IMR-90 (cell line): ENCODE measurements around the gene FADS1. TPM values are rescaled to one million over a fixed set of nuclear protein-coding genes. Genes with fewer than 3 reads are reported as not detected.

ENCODE experiments used
- ATAC-seq: fragments of 200-7000 bp; cut with Tn5 transposase; 2 replicates; pipeline ENCODE4 v1.9.1; 2020; ENCODE audit warnings: low read depth, mild to moderate bottlenecking, moderate library complexity
- BruUV-seq: library from RNA; stranded (reverse); fragments of 400-500 nt; replicated peaks from 2 replicates; lab custom pipeline; 2021; lab: Mats Ljungman, UMichigan
- CTCF ChIA-PET: fragments of 300-600 bp; formaldehyde crosslinking; extraction: SDS; loops from one replicate; lab custom pipeline; 2021; ENCODE audit warnings: antibody characterized with exemption; lab: Yijun Ruan, JAX
- POLR2A ChIA-PET: fragments of 300-600 bp; sonication (Branson Sonifier 250); formaldehyde crosslinking; loops from one replicate; lab custom pipeline; 2022; ENCODE audit warnings: antibody characterized with exemption; ENCODE audit not compliant: unreplicated experiment; lab: Charles Lee
- DNase-seq: peaks from one replicate; pipeline ENCODE4 v3.0.0; 2013
- H2AFZ ChIP-seq: replicated peaks from 2 replicates; pipeline ENCODE3; 2013; ENCODE audit warnings: low read length, mild to moderate bottlenecking; ENCODE audit not compliant: poor library complexity
- H2AK5ac ChIP-seq: 2 replicates; pipeline ENCODE4 v1.6.1; 2013; ENCODE audit warnings: low read depth, low read length, inconsistent platforms
- H2AK9ac ChIP-seq: replicated peaks from 2 replicates; pipeline ENCODE3; 2013; ENCODE audit warnings: mild to moderate bottlenecking, low read depth, low read length, moderate library complexity; ENCODE audit not compliant: poor library complexity
- H2BK120ac ChIP-seq: 2 replicates; pipeline ENCODE4 v1.6.1; 2013; ENCODE audit warnings: low read depth, low read length, inconsistent platforms
- H2BK15ac ChIP-seq: 3 replicates; pipeline ENCODE4 v1.6.1; 2013; ENCODE audit warnings: low read depth, low read length, inconsistent platforms
- H2BK20ac ChIP-seq: 2 replicates; pipeline ENCODE4 v1.6.1; 2013; ENCODE audit warnings: low read depth, mild to moderate bottlenecking, inconsistent platforms, low read length, moderate library complexity
- H2BK5ac ChIP-seq: 2 replicates; pipeline ENCODE4 v1.6.1; 2013; ENCODE audit warnings: mild to moderate bottlenecking, low read depth, low read length, inconsistent platforms; ENCODE audit not compliant: poor library complexity, severe bottlenecking
- H3K14ac ChIP-seq: replicated peaks from 2 replicates; pipeline ENCODE4 v1.6.1; 2013; ENCODE audit warnings: low read depth, low read length, inconsistent platforms
- H3K18ac ChIP-seq: 2 replicates; pipeline ENCODE4 v1.6.1; 2013; ENCODE audit warnings: low read depth, low read length, control low read depth
- H3K23ac ChIP-seq: 2 replicates; pipeline ENCODE4 v1.6.1; 2013; ENCODE audit warnings: low read depth, low read length, inconsistent platforms
- H3K27ac ChIP-seq: 2 replicates; pipeline ENCODE4 v1.5.1; 2013; ENCODE audit warnings: mild to moderate bottlenecking, control low read depth, low read length; ENCODE audit not compliant: insufficient read depth
- H3K27me3 ChIP-seq: 2 replicates; pipeline ENCODE4 v1.6.1; 2013; ENCODE audit warnings: low read length; ENCODE audit not compliant: control insufficient read depth, insufficient read depth
- H3K36me3 ChIP-seq: 2 replicates; pipeline ENCODE4 v1.6.1; 2013; ENCODE audit warnings: low read length, mixed read lengths; ENCODE audit not compliant: control insufficient read depth, insufficient read depth
- H3K4ac ChIP-seq: 2 replicates; pipeline ENCODE4 v1.6.1; 2013; ENCODE audit warnings: low read depth, low read length, inconsistent platforms
- H3K4me1 ChIP-seq: 2 replicates; pipeline ENCODE4 v1.6.1; 2013; ENCODE audit warnings: low read length, mixed read lengths; ENCODE audit not compliant: control insufficient read depth, insufficient read depth
- H3K4me2 ChIP-seq: 2 replicates; pipeline ENCODE4 v1.6.1; 2013; ENCODE audit warnings: low read depth, mild to moderate bottlenecking, control low read depth, low read length, moderate library complexity
- H3K4me3 ChIP-seq: 2 replicates; pipeline ENCODE4 v1.5.1; 2013; ENCODE audit warnings: low read depth, mild to moderate bottlenecking, control low read depth, low read length, moderate library complexity; ENCODE audit not compliant: insufficient read depth
- H3K56ac ChIP-seq: 2 replicates; pipeline ENCODE4 v1.6.1; 2013; ENCODE audit warnings: low read length, inconsistent platforms; ENCODE audit not compliant: insufficient read depth; ENCODE audit errors: extremely low read depth
- H3K79me1 ChIP-seq, 2 experiments: 2 replicates each; pipeline ENCODE4 v1.6.1; 2013; ENCODE audit warnings: low read length in 2 of 2, inconsistent platforms in 1 of 2, low read depth in 1 of 2
- H3K9ac ChIP-seq: 2 replicates; pipeline ENCODE4 v1.6.1; 2013; ENCODE audit warnings: low read depth, low read length, control low read depth
- H3K9me1 ChIP-seq: 2 replicates; pipeline ENCODE4 v1.6.1; 2013; ENCODE audit warnings: low read length, inconsistent platforms; ENCODE audit not compliant: insufficient read depth
- H3K9me3 ChIP-seq: 2 replicates; pipeline ENCODE4 v1.6.1; 2013; ENCODE audit warnings: low read length; ENCODE audit not compliant: control insufficient read depth, insufficient read depth
- H4K20me1 ChIP-seq: 2 replicates; pipeline ENCODE4 v1.6.1; 2013; ENCODE audit warnings: low read length, inconsistent platforms; ENCODE audit not compliant: insufficient read depth
- H4K5ac ChIP-seq: 2 replicates; pipeline ENCODE4 v1.6.1; 2013; ENCODE audit warnings: mild to moderate bottlenecking, low read depth, low read length, control low read depth
- H4K8ac ChIP-seq, 2 experiments: 2 replicates each; pipeline ENCODE4 v1.6.1; 2013; ENCODE audit warnings: low read depth in 2 of 2, low read length in 2 of 2, control low read depth in 1 of 2, inconsistent platforms in 1 of 2
- H4K91ac ChIP-seq: 2 replicates; pipeline ENCODE4 v1.6.1; 2013; ENCODE audit warnings: low read depth, low read length, inconsistent platforms; ENCODE audit not compliant: insufficient read depth
- BHLHE40 ChIP-seq: fragments of 150-350 bp; IDR thresholded peaks from 2 replicates; pipeline ENCODE4 v1.6.1; 2016; ENCODE audit warnings: mild to moderate bottlenecking, low read depth, low read length
- CEBPB ChIP-seq: IDR thresholded peaks from 2 replicates; pipeline ENCODE4 v1.6.1; 2012; ENCODE audit warnings: low read depth, low read length, improper control_type of control experiment
- CHD1 ChIP-seq: IDR thresholded peaks from 2 replicates; pipeline ENCODE4 v1.6.1; 2012; ENCODE audit warnings: low read depth, low read length, improper control_type of control experiment
- CTCF ChIP-seq: conservative IDR thresholded peaks from 2 replicates; pipeline ENCODE4 v1.5.1; 2012; ENCODE audit warnings: mild to moderate bottlenecking, low read depth, low read length, improper control_type of control experiment
- FOS ChIP-seq: fragments of 150-350 bp; IDR thresholded peaks from 2 replicates; pipeline ENCODE4 v1.6.1; 2016; ENCODE audit warnings: low read depth, low read length
- MAFK ChIP-seq: IDR thresholded peaks from 2 replicates; pipeline ENCODE4 v1.6.1; 2012; ENCODE audit warnings: low read depth, low read length, improper control_type of control experiment
- MAZ ChIP-seq: IDR thresholded peaks from 2 replicates; pipeline ENCODE4 v1.6.1; 2012; ENCODE audit warnings: low read depth, mild to moderate bottlenecking, low read length, improper control_type of control experiment, moderate library complexity, borderline replicate concordance
- MXI1 ChIP-seq: IDR thresholded peaks from 2 replicates; pipeline ENCODE4 v1.6.1; 2012; ENCODE audit warnings: low read depth, mild to moderate bottlenecking, low read length, moderate library complexity, borderline replicate concordance
- NFE2L2 ChIP-seq: fragments of 150-350 bp; IDR thresholded peaks from 2 replicates; pipeline ENCODE4 v1.6.1; 2016; ENCODE audit warnings: low read depth, mild to moderate bottlenecking, low read length
- POLR2A ChIP-seq: IDR thresholded peaks from 2 replicates; pipeline ENCODE4 v1.6.1; 2012; ENCODE audit warnings: mild to moderate bottlenecking, low read depth, low read length
- RAD21 ChIP-seq: IDR thresholded peaks from 2 replicates; pipeline ENCODE4 v1.6.1; 2012; ENCODE audit warnings: low read length, improper control_type of control experiment
- RCOR1 ChIP-seq: IDR thresholded peaks from 2 replicates; pipeline ENCODE4 v1.6.1; 2012; ENCODE audit warnings: mild to moderate bottlenecking, low read length, improper control_type of control experiment; ENCODE audit not compliant: insufficient replicate concordance
- RFX5 ChIP-seq: IDR thresholded peaks from 2 replicates; pipeline ENCODE4 v1.8.0; 2012; ENCODE audit warnings: low read depth, mild to moderate bottlenecking, low read length, moderate library complexity
- SMC3 ChIP-seq: fragments of 150-350 bp; IDR thresholded peaks from 2 replicates; pipeline ENCODE4 v1.6.1; 2016; ENCODE audit warnings: low read depth, mild to moderate bottlenecking, antibody characterized with exemption, low read length, moderate library complexity
- USF2 ChIP-seq: fragments of 150-350 bp; IDR thresholded peaks from 2 replicates; pipeline ENCODE4 v1.6.1; 2017; ENCODE audit warnings: mild to moderate bottlenecking, antibody characterized with exemption, low read length, low read depth
- WGBS, 2 experiments: methylation state at CpG; one replicate each; pipeline versions ENCODE4 v1.1.5 to v1.1.7; 2013; ENCODE audit warnings: missing lambda C conversion rate in 2 of 2; ENCODE audit not compliant: insufficient read length in 1 of 2; ENCODE audit errors: extremely low coverage in 2 of 2; 5-methylcytosine and 5-hydroxymethylcytosine counted together
- dilution Hi-C: fragments of 300-500 bp; cut with HindIII; formaldehyde crosslinking; loops from one replicate; pipeline ENCODE4 v1.14.3; 2018; ENCODE audit warnings: low sequenced_read_pairs; ENCODE audit not compliant: unreplicated experiment
- in situ Hi-C: fragments of 300-500 bp; cut with MboI; formaldehyde crosslinking; loops from 3 replicates; pipeline ENCODE4 v1.14.3; 2019; ENCODE audit warnings: low sequenced_read_pairs, inconsistent platforms, mixed read lengths
- intact Hi-C: fragments of 100-400 bp; cut with micrococcal nuclease; formaldehyde crosslinking; loops from 2 replicates; pipeline ENCODE4 v1.10.0; 2022
- polyA plus RNA-seq, 3 experiments: library from polyadenylated mRNA; depleted of rRNA; stranded (reverse); fragments of >200 nt; gene quantifications; 2 replicates each; pipeline ENCODE4 v1.2.3, GENCODE V29; 2012; ENCODE audit warnings: low replicate concordance in 1 of 3
- total RNA-seq: library from RNA; depleted of rRNA; stranded (reverse); fragments of >200 nt; gene quantifications from 2 replicates; pipeline ENCODE4 v1.2.3, GENCODE V29; 2012
- TF ChIP-seq, protein P1 (sequence below): fragments of 150-350 bp; IDR thresholded peaks from 2 replicates; pipeline ENCODE4 v1.6.1; 2016; ENCODE audit warnings: low read depth, mild to moderate bottlenecking, low read length, moderate library complexity, borderline replicate concordance

The FADS1 gene
- total and polyA plus RNA-seq, 2 of the 4 experiments (the other 2 are of a cell fraction): 16.3 to 18.4 TPM

- dilution Hi-C loops (no loop called here), intact Hi-C loops (no loop called here), in situ Hi-C loops (no loop called here)
- H2BK120ac ChIP-seq: no peak overlapping the region
- no peak for TF ChIP-seq CTCF
- TF ChIP-seq NFE2L2: no peak
- TF ChIP-seq POLR2A: no peak
- no peak for TF ChIP-seq MAZ
- TF ChIP-seq MXI1: no peak
- no peak for TF ChIP-seq RCOR1
- no peak for TF ChIP-seq SMC3
- no peak for TF ChIP-seq RAD21
- TF ChIP-seq, protein P1, sequence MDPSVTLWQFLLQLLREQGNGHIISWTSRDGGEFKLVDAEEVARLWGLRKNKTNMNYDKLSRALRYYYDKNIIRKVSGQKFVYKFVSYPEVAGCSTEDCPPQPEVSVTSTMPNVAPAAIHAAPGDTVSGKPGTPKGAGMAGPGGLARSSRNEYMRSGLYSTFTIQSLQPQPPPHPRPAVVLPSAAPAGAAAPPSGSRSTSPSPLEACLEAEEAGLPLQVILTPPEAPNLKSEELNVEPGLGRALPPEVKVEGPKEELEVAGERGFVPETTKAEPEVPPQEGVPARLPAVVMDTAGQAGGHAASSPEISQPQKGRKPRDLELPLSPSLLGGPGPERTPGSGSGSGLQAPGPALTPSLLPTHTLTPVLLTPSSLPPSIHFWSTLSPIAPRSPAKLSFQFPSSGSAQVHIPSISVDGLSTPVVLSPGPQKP: no peak
- TF ChIP-seq BHLHE40: no peak
- TF ChIP-seq CHD1: no peak
- no peak for TF ChIP-seq USF2
- no peak for TF ChIP-seq CEBPB
- TF ChIP-seq FOS: no peak
- no peak for TF ChIP-seq MAFK
- no peak for TF ChIP-seq RFX5
- H2AK9ac ChIP-seq: no peak overlapping the region
- peaks cover 9% of the 10 kb centered on the region; the same call in 1 of the 2 replicates for H3K9me1 ChIP-seq
- H2BK20ac ChIP-seq: no peak overlapping the region
- no peak for DNase-seq
- CTCF ChIA-PET: no interaction called here
- H4K5ac ChIP-seq: no peak overlapping the region
- no peak overlapping the region for H3K4ac ChIP-seq
- H3K4me1 ChIP-seq: no peaks in the 10 kb centered on the region
- H3K36me3 ChIP-seq: peaks cover 56% of the 10 kb centered on the region
- no peak overlapping the region for H2AK5ac ChIP-seq
- H2AFZ ChIP-seq: no peak overlapping the region
- H3K27ac ChIP-seq: no peak overlapping the region
- no peak overlapping the region for H3K4me3 ChIP-seq
- no TSS peak for BruUV-seq
- H4K20me1 ChIP-seq: 0 out of 2 replicates have a peak, but pooled peaks cover 5% of the 10 kb centered on the region
- H2BK15ac ChIP-seq: no peak overlapping the region
- no peak overlapping the region for H3K4me2 ChIP-seq
- H3K27me3 ChIP-seq: no peaks in the 10 kb centered on the region
- WGBS, 2 experiments: 100% methylated on average over 4 of the region's 16 CpGs; no CpG with 5 or more reads in 1 of the 2 experiments
- no peaks in the 10 kb centered on the region for H3K79me1 ChIP-seq
- no peak overlapping the region for H3K18ac ChIP-seq
- no peak overlapping the region for H2BK5ac ChIP-seq
- POLR2A ChIA-PET: interaction anchor here (0.6 kb wide), 1 partner anchor 1772 kb away, joined by 3 read pairs; no protein-coding TSS in a partner anchor
- no peak overlapping the region for H3K23ac ChIP-seq
- no peak overlapping the region for H4K91ac ChIP-seq
- no peaks in the 10 kb centered on the region for H3K9me3 ChIP-seq
- no peak overlapping the region for H3K56ac ChIP-seq
- ATAC-seq: no peak
- no peak overlapping the region for H3K14ac ChIP-seq
- H3K9ac ChIP-seq: no peak overlapping the region
- no peak overlapping the region for H4K8ac ChIP-seq
Measured at GRCh38 chr11:61844909-61845565, 28.2 kb upstream of the FADS1 start.
